HG03196 (cell line): Measurements from ENCODE around the gene CYB5R3.
A peak's percentile ranks its signal among the peaks of the same experiment; 100 is the strongest.
"Not testable (repeated sequence)": the region's sequence is repeated elsewhere in the genome, so short reads cannot be mapped to it uniquely, and the experiment has no call there.

Source experiments
- ATAC-seq: cut with Tn5 transposase; IDR thresholded peaks from one replicate; pipeline ENCODE4 v1.9.1; 2021; ENCODE audit not compliant: unreplicated experiment

Gene CYB5R3

GRCh38 chr22:42608136-42608822 is 40.9 kb downstream of the CYB5R3 start:
- no peak for ATAC-seq

- not testable (repeated sequence) for ATAC-seq
These were observed 41.6 kb downstream of the CYB5R3 start for GRCh38 chr22:42607641-42608040.

GRCh38 chr22:42604403-42604802 is 44.8 kb downstream of the CYB5R3 start:
- ATAC-seq: no peak

GRCh38 chr22:42603427-42603826 is 45.8 kb downstream of the CYB5R3 start:
- no peak for ATAC-seq

- no peak for ATAC-seq
These were observed 46.7 kb downstream of the CYB5R3 start for GRCh38 chr22:42602470-42602869.

- ATAC-seq: no peak
These were observed 47.2 kb downstream of the CYB5R3 start for GRCh38 chr22:42601879-42602465.

- no peak for ATAC-seq
These were observed 52.2 kb downstream of the CYB5R3 start for GRCh38 chr22:42596863-42597530.

GRCh38 chr22:42596336-42596735 is 52.9 kb downstream of the CYB5R3 start:
- ATAC-seq: no peak

- ATAC-seq: no peak
These were observed 53.8 kb downstream of the CYB5R3 start for GRCh38 chr22:42595434-42595833.

GRCh38 chr22:42591987-42592386 is 57.2 kb downstream of the CYB5R3 start:
- ATAC-seq: no peak

GRCh38 chr22:42587588-42588175 is 61.5 kb downstream of the CYB5R3 start:
- no peak for ATAC-seq

GRCh38 chr22:42586381-42586780 is 62.8 kb downstream of the CYB5R3 start:
- no peak for ATAC-seq

GRCh38 chr22:42585096-42585495 is 64.1 kb downstream of the CYB5R3 start:
- ATAC-seq: no peak

GRCh38 chr22:42584364-42584940 is 64.7 kb downstream of the CYB5R3 start:
- no peak for ATAC-seq

GRCh38 chr22:42582987-42583386 is 66.2 kb downstream of the CYB5R3 start:
- ATAC-seq: no peak

- ATAC-seq: peak; percentile 51
These were observed 67.2 kb downstream of the CYB5R3 start for GRCh38 chr22:42581762-42582716.

- ATAC-seq: not testable (repeated sequence)
These were observed 67.9 kb downstream of the CYB5R3 start for GRCh38 chr22:42581194-42581761.

GRCh38 chr22:42580040-42580439 is 69.2 kb downstream of the CYB5R3 start:
- ATAC-seq: not testable (repeated sequence)

- no peak for ATAC-seq
These were observed 71.5 kb downstream of the CYB5R3 start for GRCh38 chr22:42577623-42578240.

- not testable (repeated sequence) for ATAC-seq
These were observed 72.1 kb downstream of the CYB5R3 start for GRCh38 chr22:42577141-42577540.
